HepG2 (cell line): ENCODE results near the gene RNU5B-1. TPM values are rescaled to one million over a fixed set of nuclear protein-coding genes. Genes with fewer than 3 reads are reported as not detected.

Experiments used
- FOXA1 ChIP-seq, 2 experiments: fragments of 450-650 bp in 1 of 2; sonication (generic) in 1 of 2; formaldehyde crosslinking in 1 of 2; IDR thresholded peaks; 2 replicates each; pipeline versions ENCODE4 v1.4.0 to v1.6.1; 2016 to 2020; ENCODE audit warnings: missing genetic modification reagents in 1 of 2
- JUNB ChIP-seq: sonication (generic); formaldehyde crosslinking; IDR thresholded peaks from 2 replicates; pipeline ENCODE4 v1.8.0; 2022; ENCODE audit warnings: missing genetic modification reagents, mild to moderate bottlenecking, borderline replicate concordance
- NFE2L2 ChIP-seq: fragments of 150-350 bp; IDR thresholded peaks from 2 replicates; pipeline ENCODE4 v1.6.1; 2014; ENCODE audit warnings: low read length
- RARA ChIP-seq: IDR thresholded peaks from 2 replicates; pipeline ENCODE4 v1.6.1; 2016; ENCODE audit warnings: missing genetic modification reagents, missing compliant biosample characterization
- SAP130 ChIP-seq: IDR thresholded peaks from 2 replicates; pipeline ENCODE4 v1.6.1; 2016; ENCODE audit warnings: low read depth
- polyA plus RNA-seq, 8 experiments: library from polyadenylated mRNA; depleted of rRNA in 3 of 8; stranded (reverse) in 7 of 8; unstranded in 1 of 8; fragments of >200 nt; fragmentation: Illumina TruSeq in 4 of 8; extraction: Trizol in 4 of 8; gene quantifications; 2 replicates each; pipeline versions ENCODE4 v1.2.1 to v1.2.3, GENCODE V29; 2011 to 2016; ENCODE audit warnings: low read depth in 4 of 8, missing spikeins in 1 of 8, mixed read lengths in 1 of 8; ENCODE audit not compliant: insufficient read depth in 1 of 8
- total RNA-seq, 5 experiments: library from RNA; depleted of rRNA; stranded (reverse); fragments of >200 nt; fragmentation: Illumina TruSeq; extraction: Trizol; gene quantifications; 2 replicates each; pipeline ENCODE4 v1.2.3, GENCODE V29; 2016; ENCODE audit warnings: low read depth in 1 of 5
- TF ChIP-seq, protein P1 (sequence below): sonication (generic); formaldehyde crosslinking; conservative IDR thresholded peaks from 2 replicates; pipeline ENCODE4 v1.4.0; 2020; ENCODE audit warnings: mild to moderate bottlenecking, missing genetic modification reagents, moderate library complexity
- TF ChIP-seq, protein P2 (sequence below): IDR thresholded peaks from 2 replicates; pipeline ENCODE4 v1.6.1; 2016; ENCODE audit warnings: missing compliant biosample characterization, missing genetic modification reagents, borderline replicate concordance
- TF ChIP-seq, protein P3 (sequence below): sonication (generic); formaldehyde crosslinking; IDR thresholded peaks from 2 replicates; pipeline ENCODE4 v1.4.0; 2020; ENCODE audit warnings: missing genetic modification reagents, borderline replicate concordance

The RNU5B-1 gene
- total and polyA plus RNA-seq, 2 of the 13 experiments (the other 11 are each of a cell fraction or from before 2014, with no cell fraction given) = 1,646 TPM; not detected in 1

DNA sequence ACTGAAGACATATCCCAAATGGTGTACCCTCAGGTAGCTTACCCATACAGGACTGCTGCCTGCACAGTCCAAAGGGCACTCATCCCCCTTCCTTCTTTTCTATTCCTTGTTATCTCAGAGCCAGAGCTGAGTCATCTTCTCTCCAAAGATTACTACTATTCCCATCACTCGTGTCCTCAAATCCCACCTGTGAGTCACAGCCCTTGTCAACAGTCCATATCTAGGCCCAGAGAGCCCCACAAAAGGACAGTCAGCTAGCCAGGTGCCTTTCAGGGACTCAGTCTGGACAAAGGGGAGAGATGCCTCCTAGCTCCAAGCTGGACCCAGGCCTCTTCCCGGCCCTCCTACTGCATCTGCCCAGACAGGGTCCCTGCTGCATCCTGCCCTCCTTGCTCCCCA, 28.8 kb upstream of the RNU5B-1 start (continued):
- TF ChIP-seq, protein P1, sequence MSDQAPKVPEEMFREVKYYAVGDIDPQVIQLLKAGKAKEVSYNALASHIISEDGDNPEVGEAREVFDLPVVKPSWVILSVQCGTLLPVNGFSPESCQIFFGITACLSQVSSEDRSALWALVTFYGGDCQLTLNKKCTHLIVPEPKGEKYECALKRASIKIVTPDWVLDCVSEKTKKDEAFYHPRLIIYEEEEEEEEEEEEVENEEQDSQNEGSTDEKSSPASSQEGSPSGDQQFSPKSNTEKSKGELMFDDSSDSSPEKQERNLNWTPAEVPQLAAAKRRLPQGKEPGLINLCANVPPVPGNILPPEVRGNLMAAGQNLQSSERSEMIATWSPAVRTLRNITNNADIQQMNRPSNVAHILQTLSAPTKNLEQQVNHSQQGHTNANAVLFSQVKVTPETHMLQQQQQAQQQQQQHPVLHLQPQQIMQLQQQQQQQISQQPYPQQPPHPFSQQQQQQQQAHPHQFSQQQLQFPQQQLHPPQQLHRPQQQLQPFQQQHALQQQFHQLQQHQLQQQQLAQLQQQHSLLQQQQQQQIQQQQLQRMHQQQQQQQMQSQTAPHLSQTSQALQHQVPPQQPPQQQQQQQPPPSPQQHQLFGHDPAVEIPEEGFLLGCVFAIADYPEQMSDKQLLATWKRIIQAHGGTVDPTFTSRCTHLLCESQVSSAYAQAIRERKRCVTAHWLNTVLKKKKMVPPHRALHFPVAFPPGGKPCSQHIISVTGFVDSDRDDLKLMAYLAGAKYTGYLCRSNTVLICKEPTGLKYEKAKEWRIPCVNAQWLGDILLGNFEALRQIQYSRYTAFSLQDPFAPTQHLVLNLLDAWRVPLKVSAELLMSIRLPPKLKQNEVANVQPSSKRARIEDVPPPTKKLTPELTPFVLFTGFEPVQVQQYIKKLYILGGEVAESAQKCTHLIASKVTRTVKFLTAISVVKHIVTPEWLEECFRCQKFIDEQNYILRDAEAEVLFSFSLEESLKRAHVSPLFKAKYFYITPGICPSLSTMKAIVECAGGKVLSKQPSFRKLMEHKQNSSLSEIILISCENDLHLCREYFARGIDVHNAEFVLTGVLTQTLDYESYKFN = 0 out of 2 replicates have a peak, but pooled peaks have one; percentile 16
- TF ChIP-seq JUNB (CRISPR knock-in tag) = peak; percentile 65; the same call in 1 of the 2 replicates
- TF ChIP-seq SAP130 = peak; percentile 59
- no peak for TF ChIP-seq FOXA1 (IDR thresholded peaks at IDR 0.05)
- TF ChIP-seq FOXA1 (CRISPR knock-in tag; IDR thresholded peaks at IDR 0.05) = 0 out of 2 replicates have a peak, but pooled peaks have one; percentile 13
- TF ChIP-seq, protein P2, sequence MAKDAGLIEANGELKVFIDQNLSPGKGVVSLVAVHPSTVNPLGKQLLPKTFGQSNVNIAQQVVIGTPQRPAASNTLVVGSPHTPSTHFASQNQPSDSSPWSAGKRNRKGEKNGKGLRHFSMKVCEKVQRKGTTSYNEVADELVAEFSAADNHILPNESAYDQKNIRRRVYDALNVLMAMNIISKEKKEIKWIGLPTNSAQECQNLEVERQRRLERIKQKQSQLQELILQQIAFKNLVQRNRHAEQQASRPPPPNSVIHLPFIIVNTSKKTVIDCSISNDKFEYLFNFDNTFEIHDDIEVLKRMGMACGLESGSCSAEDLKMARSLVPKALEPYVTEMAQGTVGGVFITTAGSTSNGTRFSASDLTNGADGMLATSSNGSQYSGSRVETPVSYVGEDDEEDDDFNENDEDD (CRISPR knock-in tag) = no peak
- TF ChIP-seq NFE2L2 = peak; percentile 39; the same call in 1 of the 2 replicates
- TF ChIP-seq, protein P3, sequence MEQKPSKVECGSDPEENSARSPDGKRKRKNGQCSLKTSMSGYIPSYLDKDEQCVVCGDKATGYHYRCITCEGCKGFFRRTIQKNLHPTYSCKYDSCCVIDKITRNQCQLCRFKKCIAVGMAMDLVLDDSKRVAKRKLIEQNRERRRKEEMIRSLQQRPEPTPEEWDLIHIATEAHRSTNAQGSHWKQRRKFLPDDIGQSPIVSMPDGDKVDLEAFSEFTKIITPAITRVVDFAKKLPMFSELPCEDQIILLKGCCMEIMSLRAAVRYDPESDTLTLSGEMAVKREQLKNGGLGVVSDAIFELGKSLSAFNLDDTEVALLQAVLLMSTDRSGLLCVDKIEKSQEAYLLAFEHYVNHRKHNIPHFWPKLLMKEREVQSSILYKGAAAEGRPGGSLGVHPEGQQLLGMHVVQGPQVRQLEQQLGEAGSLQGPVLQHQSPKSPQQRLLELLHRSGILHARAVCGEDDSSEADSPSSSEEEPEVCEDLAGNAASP (CRISPR knock-in tag) = peak; percentile 87; the same call in 1 of the 2 replicates
- 0 out of 2 replicates have a peak, but pooled peaks have one; percentile 9 for TF ChIP-seq RARA (CRISPR knock-in tag)
